Immature natural killer cell (primary cell): ENCODE measurements around the gene FXYD2. TPM values are rescaled to one million over a fixed set of nuclear protein-coding genes. Genes with fewer than 3 reads are reported as not detected.
A peak's percentile ranks its signal among the peaks of the same experiment; 100 is the strongest.

Source experiments
- DNase-seq, 3 donors: peaks; one replicate each; pipeline ENCODE4 v3.0.0; 2022; ENCODE audit warnings: mixed read lengths in 1 of 3
- H3K27ac Mint-ChIP-seq, 6 donors: one replicate each; pipeline ENCODE4 v1.8.0; 2020; ENCODE audit warnings: mixed read lengths in 6 of 6, mild to moderate bottlenecking in 5 of 6, inconsistent platforms in 4 of 6, moderate library complexity in 3 of 6
- H3K27me3 Mint-ChIP-seq, 3 donors: one replicate each; pipeline ENCODE4 v1.8.0; 2020 to 2021; ENCODE audit warnings: low read depth in 3 of 3, mild to moderate bottlenecking in 3 of 3, mixed read lengths in 3 of 3, moderate library complexity in 3 of 3, inconsistent platforms in 1 of 3
- H3K36me3 Mint-ChIP-seq, 3 donors: one replicate each; pipeline ENCODE4 v1.8.0; 2020; ENCODE audit warnings: mixed read lengths in 3 of 3, inconsistent platforms in 2 of 3, mild to moderate bottlenecking in 2 of 3
- H3K4me1 Mint-ChIP-seq, 2 donors: one replicate each; pipeline ENCODE4 v1.8.0; 2020; ENCODE audit warnings: inconsistent platforms in 2 of 2, mild to moderate bottlenecking in 2 of 2, mixed read lengths in 2 of 2, moderate library complexity in 1 of 2
- H3K4me3 Mint-ChIP-seq, 5 donors: one replicate each; pipeline ENCODE4 v1.8.0; 2020; ENCODE audit warnings: mild to moderate bottlenecking in 5 of 5, mixed read lengths in 5 of 5, inconsistent platforms in 3 of 5, moderate library complexity in 3 of 5
- H3K9me3 Mint-ChIP-seq, 6 donors: one replicate each; pipeline ENCODE4 v1.8.0; 2020; ENCODE audit warnings: mild to moderate bottlenecking in 6 of 6, mixed read lengths in 6 of 6, inconsistent platforms in 4 of 6, moderate library complexity in 3 of 6
- polyA plus RNA-seq, 3 donors: library from polyadenylated mRNA; unstranded; fragments of 300-500 nt; fragmentation: Illumina TruSeq; gene quantifications; one replicate each; pipeline ENCODE4 v1.2.3, GENCODE V29; 2021

Gene FXYD2
- polyA plus RNA-seq, 3 donors from 2014 or later, result 1.3 to 12.0 (median 3.4) TPM

GRCh38 chr11:117827521-117828511, 3.3 kb upstream of the FXYD2 start:
- Mint-ChIP-seq H3K4me3 (peak overlapping the region; percentile 4 to 39 (median 24)), H3K9me3 (no peaks in the 10 kb centered on the region), H3K27me3 (peaks cover 4 to 5% (median 5%) of the 10 kb centered on the region in 3 donors), H3K27ac (peak overlapping the region in 3 of 6 donors; percentile 50 to 89 (median 51)), H3K36me3 (no peaks in the 10 kb centered on the region), H3K4me1 (peaks cover 26% of the 10 kb centered on the region in 2 donors)
- DNase-seq, result peak in 1 of 3 donors; percentile 21

- Mint-ChIP-seq H3K9me3 (no peaks in the 10 kb centered on the region), H3K4me1 (peaks cover 26 to 29% of the 10 kb centered on the region in 2 donors), H3K27me3 (peaks cover 3 to 5% (median 4%) of the 10 kb centered on the region in 3 donors), H3K4me3 (no peak overlapping the region), H3K27ac (no peak overlapping the region), H3K36me3 (no peaks in the 10 kb centered on the region)
- DNase-seq, result no peak
Observed at GRCh38 chr11:117826832-117827231, 2.3 kb upstream of the FXYD2 start.

- Mint-ChIP-seq H3K9me3 (no peaks in the 10 kb centered on the region), H3K4me1 (peaks cover 26 to 27% of the 10 kb centered on the region in 2 donors), H3K36me3 (no peaks in the 10 kb centered on the region), H3K4me3 (no peak overlapping the region), H3K27ac (no peak overlapping the region), H3K27me3 (peaks cover 4 to 5% (median 5%) of the 10 kb centered on the region in 3 donors)
- no peak for DNase-seq
Observed at GRCh38 chr11:117826190-117826570, 1.6 kb upstream of the FXYD2 start.

GRCh38 chr11:117825538-117826189, 1.1 kb upstream of the FXYD2 start:
- no peaks in the 10 kb centered on the region for H3K36me3 Mint-ChIP-seq
- H3K4me3 Mint-ChIP-seq, result no peak overlapping the region
- H3K27me3 Mint-ChIP-seq, result peaks cover 4 to 5% (median 5%) of the 10 kb centered on the region in 3 donors
- DNase-seq, result no peak
- H3K4me1 Mint-ChIP-seq, result peaks cover 22% of the 10 kb centered on the region in 2 donors
- no peaks in the 10 kb centered on the region for H3K9me3 Mint-ChIP-seq
- H3K27ac Mint-ChIP-seq, result no peak overlapping the region

- peaks cover 3 to 4% (median 3%) of the 10 kb centered on the region in 3 donors for H3K27me3 Mint-ChIP-seq
- H3K4me3 Mint-ChIP-seq, result no peak overlapping the region
- no peaks in the 10 kb centered on the region for H3K9me3 Mint-ChIP-seq
- DNase-seq, result no peak
- no peak overlapping the region for H3K27ac Mint-ChIP-seq
- no peaks in the 10 kb centered on the region for H3K36me3 Mint-ChIP-seq
- peaks cover 16 to 17% of the 10 kb centered on the region in 2 donors for H3K4me1 Mint-ChIP-seq
Observed at GRCh38 chr11:117823946-117824420, 561 bp downstream of the FXYD2 start.

- peaks cover 13 to 16% of the 10 kb centered on the region in 2 donors for H3K4me1 Mint-ChIP-seq
Observed at GRCh38 chr11:117823294-117823945, 1.1 kb downstream of the FXYD2 start.

GRCh38 chr11:117822074-117823033, 2.2 kb downstream of the FXYD2 start:
- Mint-ChIP-seq H3K4me3 (no peak overlapping the region), H3K4me1 (peaks cover 15 to 17% of the 10 kb centered on the region in 2 donors), H3K27me3 (peaks cover 2 to 7% (median 5%) of the 10 kb centered on the region in 3 donors), H3K9me3 (no peaks in the 10 kb centered on the region), H3K36me3 (no peaks in the 10 kb centered on the region), H3K27ac (no peak overlapping the region)
- DNase-seq, result peak in 2 of 3 donors; percentile 20 to 41

More at GRCh38 chr11:117823294-117823945, 1.1 kb downstream of the FXYD2 start:
- Mint-ChIP-seq H3K27ac (peak overlapping the region in 3 of 6 donors; percentile 17 to 44 (median 39)), H3K36me3 (no peaks in the 10 kb centered on the region), H3K4me3 (no peak overlapping the region), H3K27me3 (peaks cover 3 to 4% (median 3%) of the 10 kb centered on the region in 3 donors), H3K9me3 (no peaks in the 10 kb centered on the region)
- no peak for DNase-seq

- Mint-ChIP-seq H3K27me3 (peaks cover 0 to 7% (median 5%) of the 10 kb centered on the region in 3 donors), H3K9me3 (no peaks in the 10 kb centered on the region), H3K4me3 (no peak overlapping the region), H3K36me3 (no peaks in the 10 kb centered on the region), H3K4me1 (peaks cover 18 to 19% of the 10 kb centered on the region in 2 donors), H3K27ac (no peak overlapping the region)
- DNase-seq, result no peak
Observed at GRCh38 chr11:117821431-117821830, 3.1 kb downstream of the FXYD2 start.

GRCh38 chr11:117820516-117820915, 4.0 kb downstream of the FXYD2 start:
- Mint-ChIP-seq H3K36me3 (no peaks in the 10 kb centered on the region), H3K4me3 (no peak overlapping the region), H3K27me3 (peaks cover 0 to 7% (median 5%) of the 10 kb centered on the region in 3 donors), H3K9me3 (no peaks in the 10 kb centered on the region), H3K4me1 (peaks cover 24 to 25% of the 10 kb centered on the region in 2 donors), H3K27ac (no peak overlapping the region)
- DNase-seq, result no peak

GRCh38 chr11:117820071-117820470, 4.5 kb downstream of the FXYD2 start:
- Mint-ChIP-seq H3K36me3 (no peaks in the 10 kb centered on the region), H3K27me3 (peaks cover 0 to 7% (median 5%) of the 10 kb centered on the region in 3 donors), H3K4me1 (peaks cover 29% of the 10 kb centered on the region in 2 donors), H3K9me3 (no peaks in the 10 kb centered on the region), H3K4me3 (no peak overlapping the region), H3K27ac (no peak overlapping the region)
- no peak for DNase-seq

GRCh38 chr11:117819096-117820040, 5.2 kb downstream of the FXYD2 start:
- DNase-seq, result no peak
- H3K4me3 Mint-ChIP-seq, result no peak overlapping the region
- H3K36me3 Mint-ChIP-seq, result no peaks in the 10 kb centered on the region
- H3K27me3 Mint-ChIP-seq, result peaks cover 0 to 9% (median 5%) of the 10 kb centered on the region in 3 donors
- H3K27ac Mint-ChIP-seq, result no peak overlapping the region
- peaks cover 36% of the 10 kb centered on the region in 2 donors for H3K4me1 Mint-ChIP-seq
- H3K9me3 Mint-ChIP-seq, result no peaks in the 10 kb centered on the region
